H1 (cell line): ENCODE measurements around the gene MLANA. TPM values are rescaled to one million over a fixed set of nuclear protein-coding genes. Genes with fewer than 3 reads are reported as not detected.

Experiments used
- CTCF ChIA-PET: fragments of 300-600 bp; sonication (Branson Sonifier 250); formaldehyde crosslinking; loops from one replicate; lab custom pipeline; 2021; ENCODE audit not compliant: partially characterized antibody; lab: Charles Lee
- POLR2A ChIA-PET: fragments of 300-600 bp; sonication (Branson Sonifier 250); formaldehyde crosslinking; loops from one replicate; lab custom pipeline; 2021; ENCODE audit warnings: inconsistent platforms; ENCODE audit not compliant: partially characterized antibody; lab: Charles Lee
- DNase-seq, 2 experiments: peaks; one replicate each; pipeline versions ENCODE4 v3.0.0 to v3.0.0-alpha.2; 2010 to 2022; ENCODE audit warnings: low spot score in 2 of 2, low read depth in 1 of 2, mixed read lengths in 1 of 2
- FAIRE-seq: peaks from 2 replicates; lab custom pipeline; 2011; peaks lifted over from hg19 to GRCh38; lab: Jason Lieb, UNC
- H2AFZ ChIP-seq: 2 replicates; pipeline ENCODE4 v1.8.1; 2012; ENCODE audit warnings: low read length, inconsistent platforms
- H2AK5ac ChIP-seq: 2 replicates; pipeline ENCODE4 v1.6.1; 2013; ENCODE audit warnings: low read depth, low read length
- H2BK120ac ChIP-seq: replicated peaks from 2 replicates; pipeline ENCODE3; 2013; ENCODE audit warnings: low read depth, low read length, inconsistent platforms
- H2BK12ac ChIP-seq: 2 replicates; pipeline ENCODE4 v1.6.1; 2013; ENCODE audit warnings: low read depth, low read length
- H2BK15ac ChIP-seq: 2 replicates; pipeline ENCODE4 v1.6.1; 2013; ENCODE audit warnings: low read length
- H2BK20ac ChIP-seq: 2 replicates; pipeline ENCODE4 v1.6.1; 2013; ENCODE audit warnings: low read length
- H2BK5ac ChIP-seq: 2 replicates; pipeline ENCODE4 v1.6.1; 2013; ENCODE audit warnings: low read depth, low read length
- H3K14ac ChIP-seq: 2 replicates; pipeline ENCODE4 v1.6.1; 2013; ENCODE audit warnings: inconsistent platforms; ENCODE audit not compliant: insufficient read length
- H3K18ac ChIP-seq: 2 replicates; pipeline ENCODE4 v1.6.1; 2013; ENCODE audit warnings: low read length; ENCODE audit errors: extremely low read depth
- H3K23ac ChIP-seq: 2 replicates; pipeline ENCODE4 v1.6.1; 2013; ENCODE audit warnings: inconsistent platforms; ENCODE audit not compliant: insufficient read length
- H3K23me2 ChIP-seq: 2 replicates; pipeline ENCODE4 v1.6.1; 2013; ENCODE audit warnings: low read depth, low read length
- H3K27ac ChIP-seq: 2 replicates; pipeline ENCODE4 v1.6.1; 2011; ENCODE audit warnings: low read depth, low read length, inconsistent platforms
- H3K27me3 ChIP-seq, 4 experiments: replicated peaks in 1 of 4; 1 replicate in 1 of 4; 2 replicates in 3 of 4; pipeline versions ENCODE4 v1.6.1 to v1.8.1; 2011 to 2013; ENCODE audit warnings: low read length in 3 of 4, mild to moderate bottlenecking in 3 of 4, inconsistent platforms in 2 of 4, mixed read lengths in 2 of 4, moderate library complexity in 1 of 4; ENCODE audit not compliant: control insufficient read depth in 3 of 4, insufficient read depth in 3 of 4; ENCODE audit errors: extremely low read depth in 1 of 4
- H3K36me3 ChIP-seq, 4 experiments: 2 replicates each; pipeline versions ENCODE4 v1.6.1 to v1.8.1; 2011 to 2013; ENCODE audit warnings: mild to moderate bottlenecking in 4 of 4, low read length in 3 of 4, moderate library complexity in 2 of 4, control low read depth in 1 of 4, inconsistent platforms in 1 of 4; ENCODE audit not compliant: insufficient read depth in 4 of 4, control insufficient read depth in 2 of 4
- H3K4ac ChIP-seq: replicated peaks from 2 replicates; pipeline ENCODE3; 2013; ENCODE audit warnings: low read length, low read depth, mixed read lengths, inconsistent platforms; ENCODE audit not compliant: insufficient read length
- H3K4me1 ChIP-seq, 4 experiments: replicated peaks in 1 of 4; 1 replicate in 1 of 4; 2 replicates in 3 of 4; pipeline versions ENCODE4 v1.6.1 to v1.8.1; 2011 to 2013; ENCODE audit warnings: low read length in 3 of 4, inconsistent platforms in 2 of 4, mixed read lengths in 1 of 4; ENCODE audit not compliant: insufficient read depth in 4 of 4, control insufficient read depth in 3 of 4
- H3K4me2 ChIP-seq, 2 experiments: 2 replicates each; pipeline versions ENCODE4 v1.6.1 to v1.8.1; 2011 to 2013; ENCODE audit warnings: low read depth in 2 of 2, low read length in 2 of 2, control low read depth in 1 of 2, inconsistent platforms in 1 of 2, mild to moderate bottlenecking in 1 of 2; ENCODE audit not compliant: insufficient read depth in 1 of 2
- H3K4me3 ChIP-seq, 4 experiments: fragments of 200-600, 300-600 bp in 1 of 4; sonication (generic), shearing (Covaris generic), sonication (Bioruptor Twin) in 1 of 4; 2 replicates each; pipeline versions ENCODE4 v1.5.1 to v1.8.1; 2011 to 2016; ENCODE audit warnings: low read length in 4 of 4, low read depth in 3 of 4, control low read depth in 2 of 4, inconsistent platforms in 2 of 4, mild to moderate bottlenecking in 2 of 4, mixed read lengths in 1 of 4, moderate library complexity in 1 of 4; ENCODE audit not compliant: insufficient read depth in 2 of 4; ENCODE audit errors: extremely low read depth in 1 of 4
- H3K56ac ChIP-seq: replicated peaks from 2 replicates; pipeline ENCODE3; 2013; ENCODE audit warnings: low read depth, mild to moderate bottlenecking, mixed read lengths, low read length, inconsistent platforms; ENCODE audit not compliant: insufficient read length
- H3K79me1 ChIP-seq: 2 replicates; pipeline ENCODE4 v1.6.1; 2013; ENCODE audit warnings: low read depth, low read length, control low read depth
- H3K79me2 ChIP-seq, 2 experiments: 2 replicates each; pipeline versions ENCODE4 v1.6.1 to v1.8.1; 2012 to 2013; ENCODE audit warnings: low read length in 2 of 2, mild to moderate bottlenecking in 2 of 2, inconsistent platforms in 1 of 2; ENCODE audit not compliant: insufficient read depth in 2 of 2, control insufficient read depth in 1 of 2
- H3K9ac ChIP-seq, 4 experiments: replicated peaks in 1 of 4; 1 replicate in 1 of 4; 2 replicates in 3 of 4; pipeline versions ENCODE4 v1.6.1 to v1.8.1; 2011 to 2013; ENCODE audit warnings: low read depth in 3 of 4, low read length in 3 of 4, control low read depth in 2 of 4, mild to moderate bottlenecking in 2 of 4, moderate library complexity in 2 of 4, inconsistent platforms in 1 of 4; ENCODE audit errors: extremely low read depth in 1 of 4
- H3K9me3 ChIP-seq, 2 experiments: 2 replicates each; pipeline versions ENCODE4 v1.6.1 to v1.8.1; 2012 to 2013; ENCODE audit warnings: mild to moderate bottlenecking in 2 of 2, moderate library complexity in 2 of 2, control low read depth in 1 of 2, inconsistent platforms in 1 of 2, low read depth in 1 of 2, low read length in 1 of 2, mixed read lengths in 1 of 2; ENCODE audit not compliant: insufficient read depth in 2 of 2
- H4K20me1 ChIP-seq, 2 experiments: replicated peaks in 1 of 2; 2 replicates each; pipeline versions ENCODE3 to v1.8.1; 2011 to 2013; ENCODE audit warnings: inconsistent platforms in 2 of 2, low read length in 2 of 2, mild to moderate bottlenecking in 1 of 2; ENCODE audit not compliant: insufficient read depth in 2 of 2, control insufficient read depth in 1 of 2
- H4K5ac ChIP-seq: 2 replicates; pipeline ENCODE4 v1.6.1; 2013; ENCODE audit warnings: low read length, low read depth, mixed read lengths, inconsistent platforms; ENCODE audit not compliant: insufficient read length
- H4K8ac ChIP-seq: 2 replicates; pipeline ENCODE4 v1.8.0; 2013; ENCODE audit warnings: mild to moderate bottlenecking, moderate library complexity, low read length, inconsistent platforms; ENCODE audit not compliant: insufficient read depth; ENCODE audit errors: extremely low read depth
- H4K91ac ChIP-seq: replicated peaks from 2 replicates; pipeline ENCODE3; 2013; ENCODE audit warnings: low read length, mixed read lengths, inconsistent platforms; ENCODE audit not compliant: insufficient read length
- CTCF ChIP-seq, 3 experiments: IDR thresholded peaks; 1 replicate in 2 of 3; 2 replicates in 1 of 3; pipeline versions ENCODE4 v1.5.1 to v1.6.1; 2011; ENCODE audit warnings: low read length in 3 of 3, mild to moderate bottlenecking in 3 of 3, inconsistent platforms in 2 of 3, low read depth in 1 of 3, moderate library complexity in 1 of 3; ENCODE audit not compliant: insufficient read depth in 1 of 3; ENCODE audit errors: control extremely low read depth in 1 of 3
- RAD21 ChIP-seq, 2 experiments: IDR thresholded peaks in 1 of 2; conservative IDR thresholded peaks in 1 of 2; 2 replicates each; pipeline ENCODE4 v1.6.1; 2011; ENCODE audit warnings: low read depth in 2 of 2, low read length in 2 of 2, improper control_type of control experiment in 1 of 2, inconsistent platforms in 1 of 2, mild to moderate bottlenecking in 1 of 2, moderate library complexity in 1 of 2
- RXRA ChIP-seq: IDR thresholded peaks from 2 replicates; pipeline ENCODE4 v1.6.1; 2011; ENCODE audit warnings: low read depth, mild to moderate bottlenecking, low read length, moderate library complexity; ENCODE audit not compliant: insufficient read depth
- WGBS, 2 experiments: shearing (Covaris generic) in 1 of 2; methylation state at CpG; one replicate each; pipeline versions ENCODE4 v1.1.6 to v1.1.7; 2013 to 2015; ENCODE audit warnings: low lambda C conversion rate in 2 of 2, mixed read lengths in 2 of 2, inconsistent platforms in 1 of 2, low coverage in 1 of 2, missing lambda C conversion rate in 1 of 2; ENCODE audit not compliant: insufficient replicate concordance in 2 of 2, insufficient coverage in 1 of 2, insufficient read length in 1 of 2; ENCODE audit errors: extremely low coverage in 1 of 2, missing lambda C conversion rate in 1 of 2; 5-methylcytosine and 5-hydroxymethylcytosine counted together
- polyA plus RNA-seq, 7 experiments: library from polyadenylated mRNA; depleted of rRNA in 3 of 7; stranded (reverse) in 5 of 7; unstranded in 2 of 7; fragments of >200 nt in 5 of 7; fragments of 200-250 nt in 2 of 7; gene quantifications; 1 replicate in 5 of 7; 2 replicates in 1 of 7; 4 replicates in 1 of 7; pipeline versions ENCODE4 v1.2.1 to v1.2.3, GENCODE V29; 2011 to 2013; ENCODE audit warnings: missing spikeins in 2 of 7, mixed read lengths in 2 of 7
- total RNA-seq: library from RNA; stranded (reverse); fragmentation: NEBNext Ultra II Directional; extraction: Animal tissue kit (Norgen Biotek cat#: 25700); gene quantifications from 2 replicates; pipeline ENCODE4 v1.2.1, GENCODE V29; 2021

Gene MLANA
- total and polyA plus RNA-seq, 2 of the 8 experiments (the other 6 are each of a cell fraction or from before 2014, with no cell fraction given), result not detected

GRCh38 chr9:5899292-5899691, 8.6 kb downstream of the MLANA start:
- H3K56ac ChIP-seq, result no peak overlapping the region
- no peak overlapping the region for H3K4ac ChIP-seq
- H2AFZ ChIP-seq, result no peak overlapping the region
- no peak overlapping the region for H2BK120ac ChIP-seq
- FAIRE-seq (peak; percentile 39), DNase-seq (no peak)
- H4K20me1 ChIP-seq, result no peaks in the 10 kb centered on the region
- H2BK12ac ChIP-seq, result no peak overlapping the region
- no peak overlapping the region for H2BK15ac ChIP-seq
- no peaks in the 10 kb centered on the region for H3K79me2 ChIP-seq
- ChIA-PET POLR2A (interaction anchor here (0.5 kb wide), 1 partner anchor 1221 kb away, joined by 3 read pairs; no protein-coding TSS in a partner anchor), CTCF (interaction anchor here (0.7 to 9.8 kb wide), 12 partner anchors 9 to 155 kb away, joined by 3 to 120 read pairs (median 4); no protein-coding TSS in a partner anchor)
- no peak overlapping the region for H4K91ac ChIP-seq
- no peak overlapping the region for H3K18ac ChIP-seq
- no peak overlapping the region for H3K23ac ChIP-seq
- TF ChIP-seq RAD21 (IDR thresholded peaks at IDR 0.05 in 1 of 2, conservative IDR thresholded peaks at IDR 0.05 in 1 of 2; ENCODE audit: low read depth in 2 of 2, low read length in 2 of 2) (peak; percentile 51 to 65), CTCF (IDR thresholded peaks at IDR 0.05; ENCODE audit: control extremely low read depth in 1 of 3, insufficient read depth in 1 of 3, low read depth in 1 of 3, low read length in 3 of 3) (peak; percentile 30 to 52 (median 50)), RXRA (no peak)
- no peak overlapping the region for H3K27ac ChIP-seq
- no peak overlapping the region for H2BK5ac ChIP-seq
- no peaks in the 10 kb centered on the region; the same call in 1 of the 2 replicates for H3K79me1 ChIP-seq
- H3K9me3 ChIP-seq, result no peaks in the 10 kb centered on the region
- no peak overlapping the region for H2BK20ac ChIP-seq
- no peak overlapping the region for H3K9ac ChIP-seq
- 82% methylated on average over 2 of the region's 2 CpGs; no CpG with 5 or more reads in 1 of the 2 experiments for WGBS, 2 experiments
- no peaks in the 10 kb centered on the region for H3K23me2 ChIP-seq
- no peak overlapping the region for H3K4me2 ChIP-seq
- no peaks in the 10 kb centered on the region for H3K27me3 ChIP-seq
- H3K4me1 ChIP-seq, result no peaks in the 10 kb centered on the region
- H4K8ac ChIP-seq, result no peak overlapping the region
- H2AK5ac ChIP-seq, result no peak overlapping the region
- no peaks in the 10 kb centered on the region for H3K36me3 ChIP-seq
- H4K5ac ChIP-seq, result no peak overlapping the region
- H3K4me3 ChIP-seq, result no peak overlapping the region
- no peak overlapping the region for H3K14ac ChIP-seq
